ENCODE measurements around the gene TENM4. TPM values are rescaled to one million over a fixed set of nuclear protein-coding genes. Genes with fewer than 3 reads are reported as not detected.

TENM4 gene
- total and polyA plus RNA-seq, 4 donors: 0.02 to 0.33 (median 0.14) TPM

- Histone ChIP-seq H3K9ac (ENCODE audit: low read depth in 1 of 2, low read length in 2 of 2) (no peak overlapping the region), H3K4me1 (ENCODE audit: control insufficient read depth in 4 of 4, insufficient read depth in 4 of 4, low read length in 3 of 4) (peaks cover 21 to 47% (median 27%) of the 10 kb centered on the region in 4 donors), H3K27me3 (ENCODE audit: control insufficient read depth in 4 of 4, insufficient read depth in 4 of 4, low read length in 3 of 4) (peaks cover 8 to 39% (median 32%) of the 10 kb centered on the region in 4 donors), H3K27ac (ENCODE audit: low read depth in 1 of 2, low read length in 2 of 2) (no peak overlapping the region), H3K9me3 (ENCODE audit: control insufficient read depth in 4 of 4, low read length in 3 of 4) (peaks cover 0 to 3% (median 0%) of the 10 kb centered on the region in 4 donors), H3K36me3 (ENCODE audit: control insufficient read depth in 4 of 4, insufficient read depth in 3 of 4, low read depth in 1 of 4, low read length in 3 of 4) (no peaks in the 10 kb centered on the region), H3K4me3 (ENCODE audit: low read depth in 1 of 3, low read length in 3 of 3) (peak overlapping the region in 1 of 3 donors; percentile 49)
- WGBS: 4% methylated on average over 31 of the region's 31 CpGs
- no peak for TF ChIP-seq HNF4G (IDR thresholded peaks at IDR 0.05)
- TF ChIP-seq RAD21 (IDR thresholded peaks at IDR 0.05): no peak
- TF ChIP-seq JUND (IDR thresholded peaks at IDR 0.05): no peak
- no peak for TF ChIP-seq CTCF (IDR thresholded peaks at IDR 0.05; ENCODE audit: low read depth, low read length, missing input control)
- no peak for TF ChIP-seq ATF3 (IDR thresholded peaks at IDR 0.05)
- TF ChIP-seq FOXA2 (IDR thresholded peaks at IDR 0.05): no peak
- TF ChIP-seq TAF1 (conservative IDR thresholded peaks at IDR 0.05): no peak
- no peak for TF ChIP-seq GABPA (IDR thresholded peaks at IDR 0.05 in 1 of 2, conservative IDR thresholded peaks at IDR 0.05 in 1 of 2)
- no peak for TF ChIP-seq SP1 (IDR thresholded peaks at IDR 0.05)
- DNase-seq (ENCODE audit: low spot score): no peak
Observed at GRCh38 chr11:79437981-79438630, 2.7 kb downstream of the TENM4 start.

GRCh38 chr11:79437278-79437980, 3.4 kb downstream of the TENM4 start:
- Histone ChIP-seq H3K36me3 (ENCODE audit: control insufficient read depth in 4 of 4, insufficient read depth in 3 of 4, low read depth in 1 of 4, low read length in 3 of 4) (no peaks in the 10 kb centered on the region), H3K9me3 (ENCODE audit: control insufficient read depth in 4 of 4, low read length in 3 of 4) (no peaks in the 10 kb centered on the region), H3K4me1 (ENCODE audit: control insufficient read depth in 4 of 4, insufficient read depth in 4 of 4, low read length in 3 of 4) (peaks cover 21 to 47% (median 27%) of the 10 kb centered on the region in 4 donors), H3K27me3 (ENCODE audit: control insufficient read depth in 4 of 4, insufficient read depth in 4 of 4, low read length in 3 of 4) (peaks cover 8 to 37% (median 28%) of the 10 kb centered on the region in 4 donors), H3K9ac (ENCODE audit: low read depth in 1 of 2, low read length in 2 of 2) (no peak overlapping the region), H3K27ac (ENCODE audit: low read depth in 1 of 2, low read length in 2 of 2) (no peak overlapping the region), H3K4me3 (ENCODE audit: low read depth in 1 of 3, low read length in 3 of 3) (peak overlapping the region in 1 of 3 donors; percentile 49)
- TF ChIP-seq REST (IDR thresholded peaks at IDR 0.05) (no peak), SP1 (IDR thresholded peaks at IDR 0.05) (no peak), HNF4A (conservative IDR thresholded peaks at IDR 0.05) (no peak), FOXA2 (IDR thresholded peaks at IDR 0.05) (no peak), NR2F2 (IDR thresholded peaks at IDR 0.05) (no peak), MAX (IDR thresholded peaks at IDR 0.05) (no peak), CTCF (IDR thresholded peaks at IDR 0.05; ENCODE audit: low read depth, low read length, missing input control) (no peak), GABPA (IDR thresholded peaks at IDR 0.05 in 1 of 2, conservative IDR thresholded peaks at IDR 0.05 in 1 of 2) (no peak), RAD21 (IDR thresholded peaks at IDR 0.05) (no peak), ZBTB33 (IDR thresholded peaks at IDR 0.05) (no peak), YY1 (IDR thresholded peaks at IDR 0.05) (no peak), EGR1 (IDR thresholded peaks at IDR 0.05; ENCODE audit: low read depth in 2 of 2) (no peak)
- 3% methylated on average over 74 of the region's 74 CpGs for WGBS
- DNase-seq (ENCODE audit: low spot score): no peak
